IMR-90 (cell line): ENCODE results near the gene PIK3C2B. TPM values are rescaled to one million over a fixed set of nuclear protein-coding genes. Genes with fewer than 3 reads are reported as not detected.

Experiments
- ATAC-seq: fragments of 200-7000 bp; cut with Tn5 transposase; 2 replicates; pipeline ENCODE4 v1.9.1; 2020; ENCODE audit warnings: low read depth, mild to moderate bottlenecking, moderate library complexity
- BruUV-seq: library from RNA; stranded (reverse); fragments of 400-500 nt; replicated peaks from 2 replicates; lab custom pipeline; 2021; lab: Mats Ljungman, UMichigan
- CTCF ChIA-PET: fragments of 300-600 bp; formaldehyde crosslinking; extraction: SDS; loops from one replicate; lab custom pipeline; 2021; ENCODE audit warnings: antibody characterized with exemption; lab: Yijun Ruan, JAX
- POLR2A ChIA-PET: fragments of 300-600 bp; sonication (Branson Sonifier 250); formaldehyde crosslinking; loops from one replicate; lab custom pipeline; 2022; ENCODE audit warnings: antibody characterized with exemption; ENCODE audit not compliant: unreplicated experiment; lab: Charles Lee
- DNase-seq: peaks from one replicate; pipeline ENCODE4 v3.0.0; 2013
- H2AFZ ChIP-seq: replicated peaks from 2 replicates; pipeline ENCODE3; 2013; ENCODE audit warnings: low read length, mild to moderate bottlenecking; ENCODE audit not compliant: poor library complexity
- H2AK5ac ChIP-seq: 2 replicates; pipeline ENCODE4 v1.6.1; 2013; ENCODE audit warnings: low read depth, low read length, inconsistent platforms
- H2AK9ac ChIP-seq: replicated peaks from 2 replicates; pipeline ENCODE3; 2013; ENCODE audit warnings: mild to moderate bottlenecking, low read depth, low read length, moderate library complexity; ENCODE audit not compliant: poor library complexity
- H2BK120ac ChIP-seq: 2 replicates; pipeline ENCODE4 v1.6.1; 2013; ENCODE audit warnings: low read depth, low read length, inconsistent platforms
- H2BK15ac ChIP-seq: 3 replicates; pipeline ENCODE4 v1.6.1; 2013; ENCODE audit warnings: low read depth, low read length, inconsistent platforms
- H2BK20ac ChIP-seq: 2 replicates; pipeline ENCODE4 v1.6.1; 2013; ENCODE audit warnings: low read depth, mild to moderate bottlenecking, inconsistent platforms, low read length, moderate library complexity
- H2BK5ac ChIP-seq: 2 replicates; pipeline ENCODE4 v1.6.1; 2013; ENCODE audit warnings: mild to moderate bottlenecking, low read depth, low read length, inconsistent platforms; ENCODE audit not compliant: poor library complexity, severe bottlenecking
- H3K14ac ChIP-seq: replicated peaks from 2 replicates; pipeline ENCODE4 v1.6.1; 2013; ENCODE audit warnings: low read depth, low read length, inconsistent platforms
- H3K18ac ChIP-seq: 2 replicates; pipeline ENCODE4 v1.6.1; 2013; ENCODE audit warnings: low read depth, low read length, control low read depth
- H3K23ac ChIP-seq: 2 replicates; pipeline ENCODE4 v1.6.1; 2013; ENCODE audit warnings: low read depth, low read length, inconsistent platforms
- H3K27ac ChIP-seq: 2 replicates; pipeline ENCODE4 v1.5.1; 2013; ENCODE audit warnings: mild to moderate bottlenecking, control low read depth, low read length; ENCODE audit not compliant: insufficient read depth
- H3K27me3 ChIP-seq: 2 replicates; pipeline ENCODE4 v1.6.1; 2013; ENCODE audit warnings: low read length; ENCODE audit not compliant: control insufficient read depth, insufficient read depth
- H3K36me3 ChIP-seq: 2 replicates; pipeline ENCODE4 v1.6.1; 2013; ENCODE audit warnings: low read length, mixed read lengths; ENCODE audit not compliant: control insufficient read depth, insufficient read depth
- H3K4ac ChIP-seq: 2 replicates; pipeline ENCODE4 v1.6.1; 2013; ENCODE audit warnings: low read depth, low read length, inconsistent platforms
- H3K4me1 ChIP-seq: 2 replicates; pipeline ENCODE4 v1.6.1; 2013; ENCODE audit warnings: low read length, mixed read lengths; ENCODE audit not compliant: control insufficient read depth, insufficient read depth
- H3K4me2 ChIP-seq: 2 replicates; pipeline ENCODE4 v1.6.1; 2013; ENCODE audit warnings: low read depth, mild to moderate bottlenecking, control low read depth, low read length, moderate library complexity
- H3K4me3 ChIP-seq: 2 replicates; pipeline ENCODE4 v1.5.1; 2013; ENCODE audit warnings: low read depth, mild to moderate bottlenecking, control low read depth, low read length, moderate library complexity; ENCODE audit not compliant: insufficient read depth
- H3K56ac ChIP-seq: 2 replicates; pipeline ENCODE4 v1.6.1; 2013; ENCODE audit warnings: low read length, inconsistent platforms; ENCODE audit not compliant: insufficient read depth; ENCODE audit errors: extremely low read depth
- H3K79me1 ChIP-seq, 2 experiments: 2 replicates each; pipeline ENCODE4 v1.6.1; 2013; ENCODE audit warnings: low read length in 2 of 2, inconsistent platforms in 1 of 2, low read depth in 1 of 2
- H3K9ac ChIP-seq: 2 replicates; pipeline ENCODE4 v1.6.1; 2013; ENCODE audit warnings: low read depth, low read length, control low read depth
- H3K9me1 ChIP-seq: 2 replicates; pipeline ENCODE4 v1.6.1; 2013; ENCODE audit warnings: low read length, inconsistent platforms; ENCODE audit not compliant: insufficient read depth
- H3K9me3 ChIP-seq: 2 replicates; pipeline ENCODE4 v1.6.1; 2013; ENCODE audit warnings: low read length; ENCODE audit not compliant: control insufficient read depth, insufficient read depth
- H4K20me1 ChIP-seq: 2 replicates; pipeline ENCODE4 v1.6.1; 2013; ENCODE audit warnings: low read length, inconsistent platforms; ENCODE audit not compliant: insufficient read depth
- H4K5ac ChIP-seq: 2 replicates; pipeline ENCODE4 v1.6.1; 2013; ENCODE audit warnings: mild to moderate bottlenecking, low read depth, low read length, control low read depth
- H4K8ac ChIP-seq, 2 experiments: 2 replicates each; pipeline ENCODE4 v1.6.1; 2013; ENCODE audit warnings: low read depth in 2 of 2, low read length in 2 of 2, control low read depth in 1 of 2, inconsistent platforms in 1 of 2
- H4K91ac ChIP-seq: 2 replicates; pipeline ENCODE4 v1.6.1; 2013; ENCODE audit warnings: low read depth, low read length, inconsistent platforms; ENCODE audit not compliant: insufficient read depth
- BHLHE40 ChIP-seq: fragments of 150-350 bp; IDR thresholded peaks from 2 replicates; pipeline ENCODE4 v1.6.1; 2016; ENCODE audit warnings: mild to moderate bottlenecking, low read depth, low read length
- CHD1 ChIP-seq: IDR thresholded peaks from 2 replicates; pipeline ENCODE4 v1.6.1; 2012; ENCODE audit warnings: low read depth, low read length, improper control_type of control experiment
- CTCF ChIP-seq: conservative IDR thresholded peaks from 2 replicates; pipeline ENCODE4 v1.5.1; 2012; ENCODE audit warnings: mild to moderate bottlenecking, low read depth, low read length, improper control_type of control experiment
- ELK1 ChIP-seq: fragments of 150-350 bp; IDR thresholded peaks from 2 replicates; pipeline ENCODE4 v1.6.1; 2016; ENCODE audit warnings: low read depth, mild to moderate bottlenecking, low read length, moderate library complexity, borderline replicate concordance
- FOS ChIP-seq: fragments of 150-350 bp; IDR thresholded peaks from 2 replicates; pipeline ENCODE4 v1.6.1; 2016; ENCODE audit warnings: low read depth, low read length
- MAFK ChIP-seq: IDR thresholded peaks from 2 replicates; pipeline ENCODE4 v1.6.1; 2012; ENCODE audit warnings: low read depth, low read length, improper control_type of control experiment
- MAZ ChIP-seq: IDR thresholded peaks from 2 replicates; pipeline ENCODE4 v1.6.1; 2012; ENCODE audit warnings: low read depth, mild to moderate bottlenecking, low read length, improper control_type of control experiment, moderate library complexity, borderline replicate concordance
- MXI1 ChIP-seq: IDR thresholded peaks from 2 replicates; pipeline ENCODE4 v1.6.1; 2012; ENCODE audit warnings: low read depth, mild to moderate bottlenecking, low read length, moderate library complexity, borderline replicate concordance
- NFE2L2 ChIP-seq: fragments of 150-350 bp; IDR thresholded peaks from 2 replicates; pipeline ENCODE4 v1.6.1; 2016; ENCODE audit warnings: low read depth, mild to moderate bottlenecking, low read length
- POLR2A ChIP-seq: IDR thresholded peaks from 2 replicates; pipeline ENCODE4 v1.6.1; 2012; ENCODE audit warnings: mild to moderate bottlenecking, low read depth, low read length
- RAD21 ChIP-seq: IDR thresholded peaks from 2 replicates; pipeline ENCODE4 v1.6.1; 2012; ENCODE audit warnings: low read length, improper control_type of control experiment
- RCOR1 ChIP-seq: IDR thresholded peaks from 2 replicates; pipeline ENCODE4 v1.6.1; 2012; ENCODE audit warnings: mild to moderate bottlenecking, low read length, improper control_type of control experiment; ENCODE audit not compliant: insufficient replicate concordance
- RFX5 ChIP-seq: IDR thresholded peaks from 2 replicates; pipeline ENCODE4 v1.8.0; 2012; ENCODE audit warnings: low read depth, mild to moderate bottlenecking, low read length, moderate library complexity
- SMC3 ChIP-seq: fragments of 150-350 bp; IDR thresholded peaks from 2 replicates; pipeline ENCODE4 v1.6.1; 2016; ENCODE audit warnings: low read depth, mild to moderate bottlenecking, antibody characterized with exemption, low read length, moderate library complexity
- USF2 ChIP-seq: fragments of 150-350 bp; IDR thresholded peaks from 2 replicates; pipeline ENCODE4 v1.6.1; 2017; ENCODE audit warnings: mild to moderate bottlenecking, antibody characterized with exemption, low read length, low read depth
- WGBS, 2 experiments: methylation state at CpG; one replicate each; pipeline versions ENCODE4 v1.1.5 to v1.1.7; 2013; ENCODE audit warnings: missing lambda C conversion rate in 2 of 2; ENCODE audit not compliant: insufficient read length in 1 of 2; ENCODE audit errors: extremely low coverage in 2 of 2; 5-methylcytosine and 5-hydroxymethylcytosine counted together
- dilution Hi-C: fragments of 300-500 bp; cut with HindIII; formaldehyde crosslinking; loops from one replicate; pipeline ENCODE4 v1.14.3; 2018; ENCODE audit warnings: low sequenced_read_pairs; ENCODE audit not compliant: unreplicated experiment
- in situ Hi-C: fragments of 300-500 bp; cut with MboI; formaldehyde crosslinking; loops from 3 replicates; pipeline ENCODE4 v1.14.3; 2019; ENCODE audit warnings: low sequenced_read_pairs, inconsistent platforms, mixed read lengths
- intact Hi-C: fragments of 100-400 bp; cut with micrococcal nuclease; formaldehyde crosslinking; loops from 2 replicates; pipeline ENCODE4 v1.10.0; 2022
- polyA plus RNA-seq, 3 experiments: library from polyadenylated mRNA; depleted of rRNA; stranded (reverse); fragments of >200 nt; gene quantifications; 2 replicates each; pipeline ENCODE4 v1.2.3, GENCODE V29; 2012; ENCODE audit warnings: low replicate concordance in 1 of 3
- total RNA-seq: library from RNA; depleted of rRNA; stranded (reverse); fragments of >200 nt; gene quantifications from 2 replicates; pipeline ENCODE4 v1.2.3, GENCODE V29; 2012

PIK3C2B gene
- total and polyA plus RNA-seq, 2 of the 4 experiments (the other 2 are of a cell fraction), result 1.1 to 2.9 TPM

- Histone ChIP-seq H3K4me2 (no peak overlapping the region), H4K91ac (no peak overlapping the region), H4K5ac (no peak overlapping the region), H3K27me3 (no peaks in the 10 kb centered on the region), H3K9me1 (no peaks in the 10 kb centered on the region), H3K9ac (no peak overlapping the region), H3K18ac (no peak overlapping the region), H3K14ac (no peak overlapping the region), H4K8ac (no peak overlapping the region), H2BK5ac (no peak overlapping the region), H2BK20ac (no peak overlapping the region), H2BK120ac (no peak overlapping the region), H4K20me1 (no peaks in the 10 kb centered on the region; the same call in 1 of the 2 replicates), H3K4ac (no peak overlapping the region), H3K9me3 (no peaks in the 10 kb centered on the region), H2AK5ac (no peak overlapping the region), H3K23ac (no peak overlapping the region), H2BK15ac (no peak overlapping the region), H3K56ac (no peak overlapping the region), H3K4me1 (no peaks in the 10 kb centered on the region), H3K27ac (no peak overlapping the region), H2AFZ (no peak overlapping the region), H3K36me3 (peaks cover 6% of the 10 kb centered on the region; the same call in 1 of the 2 replicates), H3K79me1 (no peaks in the 10 kb centered on the region), H3K4me3 (no peak overlapping the region), H2AK9ac (no peak overlapping the region)
- WGBS, 2 experiments, result 90% methylated on average over 2 of the region's 8 CpGs; no CpG with 5 or more reads in 1 of the 2 experiments
- BruUV-seq, result no TSS peak
- ChIA-PET CTCF (no interaction called here), POLR2A (no interaction called here)
- dilution Hi-C loops (no loop called here), in situ Hi-C loops (no loop called here), intact Hi-C loops (no loop called here)
- ATAC-seq (no peak), DNase-seq (no peak)
- no peak for TF ChIP-seq CHD1
- no peak for TF ChIP-seq NFE2L2
- TF ChIP-seq POLR2A, result no peak
- TF ChIP-seq MXI1, result no peak
- no peak for TF ChIP-seq RAD21
- no peak for TF ChIP-seq MAZ
- TF ChIP-seq SMC3, result no peak
- TF ChIP-seq USF2, result no peak
- no peak for TF ChIP-seq ELK1
- TF ChIP-seq MAFK, result no peak
- no peak for TF ChIP-seq FOS
- no peak for TF ChIP-seq RFX5
- no peak for TF ChIP-seq BHLHE40
- no peak for TF ChIP-seq RCOR1
- no peak for TF ChIP-seq CTCF
These were observed 43.9 kb downstream of the PIK3C2B start for GRCh38 chr1:204450461-204451257.
